NB4 (cell line): Measurements from ENCODE around the gene CALR3.

ENCODE experiments used
- DNase-seq: peaks from one replicate; pipeline ENCODE4 v3.0.0; 2010; ENCODE audit warnings: low read depth
- H3K4me3 ChIP-seq: one replicate; pipeline ENCODE4 v1.5.1; 2011; ENCODE audit warnings: mild to moderate bottlenecking, low read depth, low read length, moderate library complexity
- MYC ChIP-seq: IDR thresholded peaks from 2 replicates; pipeline ENCODE4 v1.6.1; 2011; ENCODE audit warnings: low read depth, low read length
- POLR2A ChIP-seq: IDR thresholded peaks from 2 replicates; pipeline ENCODE4 v1.6.1; 2011; ENCODE audit warnings: mild to moderate bottlenecking; ENCODE audit not compliant: insufficient read length; ENCODE audit errors: extremely low read depth
- TF ChIP-seq, protein P1 (sequence below): IDR thresholded peaks from one replicate; pipeline ENCODE4 v1.5.1; 2012; ENCODE audit warnings: low read depth, low read length
- TF ChIP-seq, protein P2 (sequence below): IDR thresholded peaks from 2 replicates; pipeline ENCODE4 v1.6.1; 2011; ENCODE audit warnings: low read depth, low read length

The CALR3 gene

DNA sequence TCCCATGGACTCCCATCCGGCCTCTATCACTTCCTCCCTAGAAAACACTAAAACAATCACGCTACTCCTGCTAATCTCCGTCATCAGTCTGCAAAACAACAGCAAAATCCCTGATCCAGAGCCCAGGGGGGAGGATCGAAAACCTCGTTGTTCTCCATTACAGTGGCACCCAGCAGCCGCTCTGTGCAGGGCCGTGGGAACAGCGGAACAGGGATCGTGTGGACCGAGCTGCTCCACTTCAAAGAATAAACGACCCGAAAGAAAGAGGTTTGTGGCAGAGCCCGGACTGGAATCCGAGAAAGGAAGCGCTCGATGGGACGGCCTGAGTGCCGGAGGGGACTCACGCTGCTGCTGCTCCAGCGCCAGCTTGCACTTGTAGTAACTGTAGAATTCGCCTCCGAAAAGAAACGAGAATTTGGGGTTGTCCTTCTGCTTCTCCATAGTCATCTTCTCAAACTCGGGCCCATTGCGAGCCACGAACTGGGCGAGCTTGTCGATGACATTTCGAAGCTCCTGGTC, 45.6 kb upstream of the CALR3 start:
- TF ChIP-seq, protein P1, sequence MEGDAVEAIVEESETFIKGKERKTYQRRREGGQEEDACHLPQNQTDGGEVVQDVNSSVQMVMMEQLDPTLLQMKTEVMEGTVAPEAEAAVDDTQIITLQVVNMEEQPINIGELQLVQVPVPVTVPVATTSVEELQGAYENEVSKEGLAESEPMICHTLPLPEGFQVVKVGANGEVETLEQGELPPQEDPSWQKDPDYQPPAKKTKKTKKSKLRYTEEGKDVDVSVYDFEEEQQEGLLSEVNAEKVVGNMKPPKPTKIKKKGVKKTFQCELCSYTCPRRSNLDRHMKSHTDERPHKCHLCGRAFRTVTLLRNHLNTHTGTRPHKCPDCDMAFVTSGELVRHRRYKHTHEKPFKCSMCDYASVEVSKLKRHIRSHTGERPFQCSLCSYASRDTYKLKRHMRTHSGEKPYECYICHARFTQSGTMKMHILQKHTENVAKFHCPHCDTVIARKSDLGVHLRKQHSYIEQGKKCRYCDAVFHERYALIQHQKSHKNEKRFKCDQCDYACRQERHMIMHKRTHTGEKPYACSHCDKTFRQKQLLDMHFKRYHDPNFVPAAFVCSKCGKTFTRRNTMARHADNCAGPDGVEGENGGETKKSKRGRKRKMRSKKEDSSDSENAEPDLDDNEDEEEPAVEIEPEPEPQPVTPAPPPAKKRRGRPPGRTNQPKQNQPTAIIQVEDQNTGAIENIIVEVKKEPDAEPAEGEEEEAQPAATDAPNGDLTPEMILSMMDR = no peak
- peak overlapping the region; percentile 97 for H3K4me3 ChIP-seq
- DNase-seq = no peak

DNA sequence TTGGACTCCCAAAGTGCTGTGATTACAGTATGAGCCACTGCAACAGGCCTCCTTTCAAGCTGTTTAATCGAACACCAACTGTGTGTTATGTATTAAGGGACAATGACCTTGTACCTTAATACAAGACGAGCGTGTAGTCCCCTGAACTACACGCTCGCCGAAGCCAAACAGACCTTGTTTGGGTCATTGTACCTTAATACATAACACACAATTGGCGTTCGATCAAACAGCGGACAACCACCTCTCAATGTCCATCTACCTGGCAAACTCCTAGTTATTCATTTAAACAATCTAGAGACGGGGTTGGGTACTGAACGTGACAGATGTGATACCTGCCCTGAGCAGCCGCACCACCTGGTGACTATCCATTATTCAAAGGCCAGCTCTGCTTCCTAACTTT, 45.0 kb upstream of the CALR3 start:
- DNase-seq = no peak
- TF ChIP-seq POLR2A = no peak
- TF ChIP-seq, protein P1 = no peak
- TF ChIP-seq MYC = no peak
- peak overlapping the region; percentile 97 for H3K4me3 ChIP-seq

DNA sequence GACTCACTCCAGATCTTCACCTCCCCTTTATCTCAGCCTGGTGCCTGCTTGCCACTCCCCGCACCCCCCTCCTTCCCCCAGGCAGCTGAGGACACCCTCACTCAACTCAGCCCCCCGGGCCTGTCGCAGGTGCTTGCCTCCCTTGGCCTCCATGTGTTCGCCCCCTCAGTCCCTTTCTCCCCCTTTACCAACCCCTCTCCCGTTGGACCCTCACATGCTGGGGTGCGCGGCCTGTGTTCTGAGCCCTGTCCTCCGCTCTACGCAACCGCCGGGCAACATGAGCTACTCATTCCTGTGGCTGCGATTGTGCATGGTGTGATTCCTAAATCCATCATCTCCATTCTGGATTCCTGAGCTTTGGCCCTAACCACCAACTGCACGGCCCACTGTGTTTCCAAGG, 41.1 kb upstream of the CALR3 start:
- DNase-seq = no peak

DNA sequence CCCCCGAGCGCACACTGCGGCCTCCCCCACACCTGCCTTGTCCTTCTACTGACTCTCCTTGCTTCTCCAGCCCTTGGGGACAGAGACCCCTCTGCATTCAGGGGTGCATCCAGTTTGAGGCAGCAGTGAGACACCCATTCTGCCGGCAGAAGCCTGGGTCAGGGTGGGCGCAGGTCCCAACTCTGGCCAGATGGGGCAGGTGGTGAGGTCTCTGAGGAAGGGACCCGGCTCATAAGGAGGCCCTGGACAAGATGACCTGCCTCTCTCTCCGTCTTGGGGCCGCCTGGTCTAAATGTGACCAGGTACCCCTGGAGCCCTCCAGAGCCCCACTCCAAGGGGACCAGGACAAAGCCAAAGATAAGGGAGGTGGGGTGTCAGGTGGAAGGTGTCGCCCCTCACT, 40.2 kb upstream of the CALR3 start:
- TF ChIP-seq, protein P1 = no peak
- no peak for TF ChIP-seq POLR2A
- TF ChIP-seq MYC = no peak
- TF ChIP-seq, protein P2, sequence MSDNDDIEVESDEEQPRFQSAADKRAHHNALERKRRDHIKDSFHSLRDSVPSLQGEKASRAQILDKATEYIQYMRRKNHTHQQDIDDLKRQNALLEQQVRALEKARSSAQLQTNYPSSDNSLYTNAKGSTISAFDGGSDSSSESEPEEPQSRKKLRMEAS = no peak
- no peak for DNase-seq

More for the DNA sequence above, 41.1 kb upstream of the CALR3 start:
- TF ChIP-seq POLR2A (no peak), MYC (no peak)
- TF ChIP-seq, protein P1 = no peak
- no peak overlapping the region for H3K4me3 ChIP-seq

DNA sequence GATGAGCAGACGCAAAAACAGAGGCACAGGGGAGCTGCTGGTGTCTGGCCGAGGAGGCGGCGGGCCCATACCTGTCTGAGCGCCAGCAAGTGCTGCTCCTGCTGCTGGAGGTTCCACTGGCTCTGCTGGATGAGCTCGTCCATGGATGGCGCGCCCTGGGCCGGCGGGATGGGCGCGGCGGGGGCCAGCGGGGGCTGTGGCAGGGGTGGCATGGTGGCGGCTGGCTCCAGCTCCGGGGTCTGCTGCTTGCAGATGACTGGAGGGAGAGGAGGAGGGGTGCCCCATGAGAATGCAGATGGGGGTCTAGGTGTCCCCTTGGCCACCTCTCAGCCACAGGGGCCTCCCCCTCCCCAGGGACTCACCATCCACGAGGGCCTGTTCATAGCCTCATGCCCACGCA, 39.4 kb upstream of the CALR3 start:
- no peak for TF ChIP-seq POLR2A
- TF ChIP-seq, protein P1 = no peak
- TF ChIP-seq, protein P2 = no peak
- TF ChIP-seq MYC = no peak
- DNase-seq = no peak
- H3K4me3 ChIP-seq = no peak overlapping the region

More for the DNA sequence above, 40.2 kb upstream of the CALR3 start:
- no peak overlapping the region for H3K4me3 ChIP-seq

DNA sequence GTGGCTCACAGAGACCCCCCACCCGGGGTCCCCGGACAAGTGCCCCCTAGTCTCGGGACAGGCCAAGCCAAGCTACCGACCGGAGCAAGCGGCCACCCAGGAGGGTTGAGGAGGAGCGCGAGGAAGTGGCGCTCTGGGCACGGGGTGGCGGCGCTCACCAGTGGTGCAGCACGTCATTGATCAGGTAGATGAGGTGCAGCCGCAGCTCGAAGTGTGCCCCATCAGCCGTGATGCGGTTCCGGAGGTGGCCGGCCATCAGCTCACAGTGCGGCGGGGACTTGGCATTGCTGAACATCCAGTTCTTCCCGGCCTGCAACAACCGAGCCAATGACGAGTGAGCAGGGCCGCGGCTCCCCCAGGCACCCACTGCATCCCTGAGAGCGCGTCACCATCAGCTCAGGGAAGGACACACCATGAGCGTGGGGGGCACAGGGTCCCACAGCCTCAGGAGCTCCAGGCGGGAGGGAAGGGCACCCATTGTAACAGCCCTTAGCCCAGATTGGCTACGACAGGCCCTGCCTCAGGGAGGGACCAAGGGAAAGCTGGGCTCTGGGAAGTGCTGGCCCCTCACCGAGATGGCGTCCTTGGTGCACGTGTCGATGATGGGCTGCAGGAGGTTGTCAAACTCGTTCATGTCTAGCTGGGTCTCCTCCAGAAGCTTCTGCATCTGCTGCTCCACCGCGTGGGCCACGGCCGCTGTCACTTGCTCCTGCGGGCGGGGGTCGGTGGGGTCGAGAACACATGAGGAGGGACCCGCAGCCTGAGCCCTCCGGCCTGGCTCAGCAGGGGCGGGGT, 36.7 kb upstream of the CALR3 start:
- no peak for DNase-seq
- no peak overlapping the region for H3K4me3 ChIP-seq
- no peak for TF ChIP-seq POLR2A
- TF ChIP-seq, protein P1 = no peak
- no peak for TF ChIP-seq MYC
- TF ChIP-seq, protein P2 = no peak
